NCI-H1417 treated with DMSO at 0.1 percent for 48 hours (cell line): ENCODE measurements around the gene CEP72.
"Not testable (repeated sequence)": the region's sequence is repeated elsewhere in the genome, so short reads cannot be mapped to it uniquely, and the experiment has no call there.

Experiments used
- DNase-seq: peaks from one replicate; lab custom pipeline; 2025; lab: John Stamatoyannopoulos, UW

Gene CEP72

DNA sequence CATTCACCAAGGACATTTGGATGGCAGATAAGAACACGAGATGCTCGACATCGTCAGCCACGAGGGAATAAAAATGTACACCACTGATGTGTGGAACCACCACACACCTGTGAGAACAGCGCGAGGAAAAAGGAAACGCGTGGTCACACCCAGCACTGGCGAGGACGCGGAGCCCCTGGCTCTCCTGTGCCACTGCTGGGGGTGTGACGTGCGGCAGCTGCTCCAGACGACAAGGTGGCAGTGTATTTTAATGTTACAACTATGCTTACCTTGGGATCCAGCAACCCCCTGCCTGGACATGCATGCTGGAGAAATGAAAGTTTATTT lies 13.6 kb upstream of the CEP72 start:
- no peak for DNase-seq

DNA sequence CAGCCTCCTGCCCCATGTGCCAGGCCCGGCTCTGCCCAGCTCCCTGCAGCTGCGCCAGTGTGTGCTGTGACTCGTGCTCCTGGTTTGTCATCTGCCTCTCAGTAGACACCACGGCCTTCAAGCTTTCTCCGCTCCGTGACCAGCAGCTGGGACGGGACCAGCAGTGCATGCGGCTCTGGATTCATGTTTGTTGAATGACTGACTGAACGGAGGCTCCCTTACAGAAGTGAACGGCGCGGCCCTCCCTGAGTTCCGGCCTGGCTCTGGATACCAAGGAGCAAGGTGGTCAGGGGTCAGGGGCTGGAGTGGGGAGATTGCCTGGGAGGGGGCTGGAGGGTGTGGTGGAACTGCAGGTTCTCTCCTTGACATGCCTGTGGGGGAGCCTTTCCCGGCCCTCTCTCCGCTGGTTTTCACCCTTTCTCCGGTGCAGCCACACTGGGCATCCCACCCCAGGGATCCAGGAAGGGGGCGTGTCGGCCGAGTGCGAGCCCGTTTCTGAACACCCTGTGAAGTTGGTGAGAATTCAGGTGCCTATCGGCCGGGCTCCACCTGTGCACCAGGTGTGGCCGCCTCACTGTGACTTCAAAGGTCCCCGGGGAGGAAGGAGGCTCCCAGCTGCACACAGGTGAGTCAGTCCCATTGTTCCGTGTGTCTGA lies 11.1 kb upstream of the CEP72 start:
- DNase-seq: no peak

- DNase-seq: no peak
Observed at GRCh38 chr5:601771-602465, 10.2 kb upstream of the CEP72 start.

DNA sequence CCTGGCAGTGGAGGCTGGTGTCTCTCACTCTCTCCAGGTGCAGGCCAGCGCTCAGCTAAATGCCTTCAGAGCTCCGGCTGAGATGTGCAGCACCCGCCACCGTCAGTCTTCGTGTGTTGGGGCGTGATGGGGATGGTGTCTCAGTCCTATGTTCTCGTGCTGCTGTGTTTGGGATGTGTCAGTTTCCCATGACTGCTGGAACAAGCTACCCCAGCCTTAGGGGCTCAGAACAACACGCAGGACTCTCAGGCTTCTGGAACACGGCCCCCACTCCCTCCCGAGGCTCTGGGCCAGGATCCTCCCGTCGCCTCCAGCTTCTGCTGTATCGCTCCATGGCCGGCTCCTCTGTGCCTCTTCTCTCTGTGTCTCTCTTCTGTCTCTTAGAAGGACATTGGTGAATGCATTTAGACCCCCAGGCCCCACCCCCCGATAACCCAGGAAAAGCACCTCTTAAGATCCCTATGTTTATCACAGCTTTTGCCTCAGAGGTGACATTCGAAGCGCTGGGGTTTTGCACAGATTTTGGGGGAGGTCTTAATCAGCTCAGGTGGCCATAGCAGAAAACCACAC lies 9.6 kb upstream of the CEP72 start:
- DNase-seq: no peak

DNA sequence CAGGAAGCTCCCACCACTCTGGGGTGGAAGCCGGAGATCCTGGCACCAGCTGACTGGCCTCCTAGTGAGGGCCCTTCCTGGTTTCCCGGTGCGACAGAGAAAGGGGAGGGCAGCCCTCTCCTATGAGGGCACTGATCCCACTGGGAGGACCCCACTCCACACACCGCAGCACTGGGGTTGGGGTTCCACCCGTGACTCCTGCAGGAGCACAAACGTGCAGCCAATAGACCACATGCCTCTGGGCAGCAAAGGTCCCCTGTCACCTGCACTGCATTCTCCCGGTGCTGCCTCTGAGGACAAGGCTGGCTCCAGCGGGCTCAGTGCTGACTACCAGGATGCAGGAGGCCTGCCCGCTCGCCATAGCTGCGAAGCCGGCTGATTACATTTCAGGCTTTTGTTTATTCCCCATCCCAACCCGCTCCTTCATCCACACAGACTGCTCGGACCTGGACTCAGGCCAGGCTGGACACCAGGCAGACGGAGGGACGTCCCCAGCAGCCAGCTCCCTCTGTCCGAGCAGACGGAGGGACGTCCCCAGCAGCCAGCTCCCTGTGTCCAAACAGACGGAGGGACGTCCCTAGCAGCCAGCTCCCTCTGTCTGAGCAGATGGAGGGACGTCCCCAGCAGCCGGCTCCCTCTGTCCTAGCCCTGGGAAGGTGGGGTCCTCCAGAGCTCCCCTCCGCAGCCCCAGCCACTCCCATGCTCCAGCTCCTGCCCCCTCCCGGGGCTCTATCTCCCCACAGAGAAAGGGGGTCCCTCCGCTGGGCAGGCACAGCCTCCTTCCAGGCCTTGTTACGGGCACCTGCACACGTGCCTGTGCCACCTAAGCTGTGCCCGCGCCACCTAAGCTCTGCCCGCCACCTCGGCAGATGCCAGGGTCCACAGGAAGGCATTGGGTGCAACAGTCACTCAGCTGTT lies 8.8 kb upstream of the CEP72 start:
- DNase-seq: no peak

GRCh38 chr5:604391-604831 lies 7.7 kb upstream of the CEP72 start:
- no peak for DNase-seq

DNA sequence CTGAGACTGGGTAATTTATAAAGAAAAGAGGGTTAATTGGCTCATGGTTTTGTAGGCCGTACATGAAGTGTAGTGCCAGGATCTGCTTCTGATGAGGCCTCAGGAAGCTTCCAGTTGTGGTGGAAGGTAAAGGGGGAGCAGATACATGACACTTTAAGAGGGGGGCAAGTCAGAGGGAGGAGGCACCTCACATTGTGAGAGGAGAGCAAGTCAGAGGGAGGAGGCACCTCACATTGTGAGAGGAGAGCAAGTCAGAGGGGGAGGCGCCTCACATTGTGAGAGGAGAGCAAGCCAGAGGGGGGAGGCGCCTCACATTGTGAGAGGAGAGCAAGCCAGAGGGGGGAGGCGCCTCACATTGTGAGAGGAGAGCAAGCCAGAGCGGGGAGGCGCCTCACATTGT lies 7.0 kb upstream of the CEP72 start:
- not testable (repeated sequence) for DNase-seq

GRCh38 chr5:606061-606460 lies 6.1 kb upstream of the CEP72 start:
- no peak for DNase-seq

- DNase-seq: no peak
Observed at GRCh38 chr5:606526-607399, 5.4 kb upstream of the CEP72 start.

DNA sequence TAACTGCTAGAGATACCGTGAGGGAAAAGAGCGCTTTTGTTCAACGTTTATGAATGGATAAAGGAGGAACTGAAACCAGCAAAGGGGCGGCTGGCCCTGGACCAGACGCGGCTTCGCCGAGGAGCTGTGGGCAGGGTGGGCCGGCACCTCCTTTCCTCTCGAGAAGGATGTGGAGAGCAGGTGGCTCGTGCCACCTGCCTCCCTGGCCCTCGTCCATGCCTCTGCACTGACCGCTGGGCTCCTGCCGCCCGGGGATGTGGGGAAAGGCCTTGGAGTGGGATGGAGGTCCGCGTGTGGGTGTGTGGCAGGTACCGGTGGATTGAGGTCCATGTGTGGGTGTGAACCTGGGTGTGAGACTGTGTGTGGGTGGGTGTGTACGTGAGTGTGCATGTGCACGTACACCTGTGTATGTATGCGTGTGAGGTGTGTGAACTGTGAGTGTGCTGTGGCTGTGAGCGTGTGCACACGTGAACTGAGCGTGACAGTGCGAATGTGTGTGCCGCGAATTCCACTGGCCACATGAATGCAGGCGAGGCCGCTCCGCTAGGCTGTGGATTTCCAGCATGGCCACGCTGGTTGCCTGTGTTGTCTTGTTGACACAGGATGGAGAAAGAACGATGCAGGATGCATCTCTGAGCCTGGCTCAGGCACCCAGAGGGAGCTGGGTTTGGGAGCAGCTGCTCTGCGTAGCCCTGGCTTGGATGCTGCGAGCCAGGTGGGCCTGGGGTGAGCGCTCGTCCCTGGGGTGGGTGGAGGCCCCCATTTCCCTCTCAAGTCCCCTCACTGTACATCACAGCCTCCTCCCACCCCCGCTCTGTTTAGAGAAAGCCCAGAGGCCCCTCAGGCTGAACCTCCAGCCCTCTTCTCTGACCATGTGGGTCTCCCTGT lies 4.4 kb upstream of the CEP72 start:
- DNase-seq: no peak

DNA sequence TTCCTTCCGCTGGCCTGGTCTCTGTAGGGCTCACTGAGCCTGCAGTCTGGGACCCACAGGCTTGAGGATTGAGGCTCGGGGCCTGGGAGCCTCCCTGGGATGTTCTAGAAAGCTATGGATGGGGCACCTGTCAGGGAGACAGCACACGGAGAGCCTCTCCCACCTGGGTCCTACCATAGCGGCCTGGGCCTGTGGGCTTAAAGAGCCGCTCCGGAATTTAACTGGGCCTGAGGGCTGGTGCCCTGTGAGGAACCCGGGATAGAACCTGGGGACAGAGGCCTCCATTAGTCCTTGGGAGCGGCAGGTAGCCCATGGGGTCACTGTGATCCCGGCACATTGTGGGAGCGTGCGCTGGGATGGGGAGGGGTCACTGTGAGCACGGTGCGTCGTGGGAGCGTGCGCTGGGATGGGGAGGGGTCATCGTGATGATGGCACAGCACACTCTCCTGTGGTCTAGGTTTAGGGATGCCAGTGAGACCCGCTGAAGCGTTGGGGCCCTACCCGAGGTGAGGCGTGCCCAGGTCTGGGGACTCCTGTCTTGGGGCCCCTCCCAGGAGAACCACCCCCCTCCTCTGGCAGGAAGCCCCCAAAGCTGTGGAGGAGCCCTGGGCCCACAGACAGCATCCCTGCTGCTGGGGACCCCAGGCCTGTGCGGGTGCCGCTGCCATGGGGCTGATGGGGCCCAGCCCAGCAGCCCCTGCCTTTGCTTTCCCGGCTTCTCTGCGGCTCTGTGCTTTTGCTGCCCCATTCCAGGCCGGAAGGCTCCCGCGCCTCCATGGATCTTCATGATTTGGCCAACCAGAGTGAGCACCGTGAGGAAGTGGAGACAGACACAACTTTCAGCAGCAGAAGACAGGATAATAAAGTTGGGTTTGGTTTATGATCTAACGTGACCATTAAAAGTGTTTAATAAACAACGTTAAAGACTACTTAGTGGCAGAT lies 3.4 kb upstream of the CEP72 start:
- no peak for DNase-seq

DNA sequence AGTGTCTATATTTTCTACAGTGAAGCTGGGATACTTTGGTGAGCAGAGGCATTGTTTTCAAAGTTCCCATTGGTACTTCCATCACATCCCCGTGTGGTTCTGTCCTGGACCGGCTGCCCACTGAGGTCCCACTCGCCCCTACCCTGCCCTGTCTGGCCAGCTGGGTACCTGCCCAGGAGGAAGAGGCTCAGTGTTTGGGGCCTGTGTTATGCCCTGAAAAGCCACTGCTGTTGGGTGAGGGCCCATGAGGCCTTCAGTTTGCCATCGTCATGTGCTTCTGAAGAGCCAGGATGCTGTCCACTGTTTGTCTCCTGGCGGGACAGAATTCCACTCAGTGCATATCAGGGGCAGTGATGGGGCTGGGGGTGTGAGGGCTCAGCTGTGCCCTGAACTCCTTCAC lies 2.6 kb upstream of the CEP72 start:
- DNase-seq: no peak

DNA sequence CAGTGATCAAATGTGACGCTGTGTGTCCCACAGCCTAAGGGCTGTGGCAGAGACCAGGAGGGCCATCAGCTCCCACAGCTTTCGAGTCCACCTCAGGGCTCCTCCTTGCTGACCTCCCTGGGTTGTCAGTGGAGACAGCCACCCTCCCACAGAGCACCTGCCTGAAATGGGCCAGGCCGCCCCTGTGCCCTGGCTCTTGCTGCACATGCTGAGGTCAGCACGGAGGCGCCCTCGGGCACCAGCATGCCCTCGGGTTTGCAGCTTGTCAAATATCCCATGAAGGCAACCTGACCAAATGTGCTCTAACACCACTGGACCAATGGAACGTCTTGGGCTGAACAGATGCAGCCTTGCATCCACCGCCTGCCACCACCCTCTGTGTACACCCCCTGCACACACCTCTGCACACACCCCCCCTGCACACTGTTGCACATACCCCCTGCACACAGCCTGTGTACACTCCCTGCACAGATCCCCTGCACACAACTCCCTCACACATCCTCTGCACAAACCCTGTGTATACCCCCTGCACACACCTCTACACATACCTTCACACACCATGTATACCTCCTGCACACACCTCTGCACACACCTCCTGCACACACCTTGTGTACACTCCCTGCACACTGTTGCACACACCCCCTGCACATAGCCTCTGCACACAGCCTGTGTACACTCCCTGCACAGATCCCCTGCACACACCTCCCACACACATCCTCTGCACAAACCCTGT lies 2.0 kb upstream of the CEP72 start:
- DNase-seq: no peak

DNA sequence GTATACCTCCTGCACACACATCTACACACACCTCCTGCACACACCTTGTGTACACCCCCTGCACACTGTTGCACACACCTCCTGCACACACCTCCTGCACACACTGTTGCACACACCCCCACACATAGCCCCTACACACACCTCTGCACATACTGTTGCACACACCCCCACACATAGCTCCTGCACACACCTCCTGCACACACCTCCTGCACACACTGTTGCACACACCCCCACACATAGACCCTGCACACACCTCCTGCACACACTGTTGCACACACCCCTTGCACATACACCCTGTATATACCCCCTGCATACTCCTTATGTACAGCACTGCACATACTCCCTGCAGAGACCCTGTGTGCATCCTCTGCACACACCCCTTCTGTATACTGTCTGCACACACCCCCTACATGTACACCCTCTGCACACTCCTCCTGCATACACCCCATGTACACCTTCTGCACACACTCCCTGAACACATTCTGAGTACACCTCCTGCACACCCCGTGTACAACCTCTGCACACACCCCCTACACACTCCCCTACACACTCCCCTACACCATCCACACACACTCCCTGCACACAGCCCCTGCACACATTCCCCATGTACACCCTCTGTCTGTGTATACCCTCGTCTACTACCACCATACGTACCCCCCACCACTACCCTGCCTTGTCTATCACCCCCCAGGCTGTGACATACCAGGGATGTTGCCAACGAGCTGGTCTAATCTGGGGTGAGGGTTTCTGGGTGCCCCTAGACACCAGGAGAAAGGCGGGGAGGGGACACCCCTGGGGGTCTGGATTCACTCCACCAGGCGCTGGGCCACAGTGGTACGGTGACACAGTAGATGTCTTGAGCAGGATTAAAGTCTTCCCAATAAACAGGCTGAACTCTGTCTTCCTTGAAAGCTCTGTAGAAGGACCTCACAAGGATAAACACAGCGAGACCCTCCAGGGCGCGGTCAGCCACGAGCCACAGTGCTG lies 1.1 kb upstream of the CEP72 start:
- no peak for DNase-seq

DNA sequence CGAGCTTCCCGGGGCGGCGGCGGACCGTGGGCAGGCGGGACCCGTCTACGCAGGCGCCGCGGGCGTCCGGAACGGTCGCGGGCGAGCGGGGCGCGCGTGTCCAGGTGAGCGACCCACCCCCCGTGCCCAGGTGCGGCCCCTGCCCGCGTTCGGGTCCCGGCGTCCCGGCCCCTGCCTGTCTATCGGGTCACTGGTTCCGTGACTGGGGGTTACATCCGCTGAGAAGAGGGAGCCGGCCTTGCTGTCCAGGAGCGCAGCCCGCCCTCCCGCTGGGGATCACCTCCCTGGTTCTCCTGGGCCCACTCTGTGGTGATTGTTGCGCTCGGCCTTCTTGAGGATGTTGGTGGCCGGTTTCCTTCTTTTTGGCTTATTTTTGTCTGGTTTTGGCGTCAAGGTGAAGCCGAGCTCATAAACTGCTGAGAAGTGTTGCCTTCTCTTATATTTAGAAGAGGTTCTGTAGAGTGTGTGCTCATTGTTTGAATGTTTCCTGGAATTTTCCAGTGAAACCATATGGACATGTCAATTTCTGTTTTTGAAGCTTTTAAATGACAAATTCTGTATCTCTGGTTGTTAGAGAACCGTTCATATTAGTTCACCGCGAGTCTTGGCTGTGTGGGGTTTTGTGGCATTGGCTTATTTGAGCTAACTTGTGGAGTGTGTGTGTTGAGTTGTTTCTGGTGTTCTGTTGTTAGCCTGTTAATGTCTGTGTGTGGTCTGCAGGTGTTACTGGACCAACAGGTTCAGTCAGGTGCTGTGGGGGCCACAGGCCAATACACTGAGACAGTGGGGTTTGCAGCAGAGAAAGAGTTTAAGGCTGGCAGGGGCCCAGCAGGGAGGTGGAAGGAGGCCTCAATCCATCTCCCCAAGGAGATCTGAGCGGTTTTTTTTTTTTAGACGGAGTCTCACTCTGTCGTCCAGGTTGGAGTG lies 621 bp downstream of the CEP72 start:
- DNase-seq: no peak

GRCh38 chr5:616484-617039 lies 4.4 kb downstream of the CEP72 start:
- no peak for DNase-seq
